ENCODE data around the gene ELAVL1.

Gene ELAVL1

DNA sequence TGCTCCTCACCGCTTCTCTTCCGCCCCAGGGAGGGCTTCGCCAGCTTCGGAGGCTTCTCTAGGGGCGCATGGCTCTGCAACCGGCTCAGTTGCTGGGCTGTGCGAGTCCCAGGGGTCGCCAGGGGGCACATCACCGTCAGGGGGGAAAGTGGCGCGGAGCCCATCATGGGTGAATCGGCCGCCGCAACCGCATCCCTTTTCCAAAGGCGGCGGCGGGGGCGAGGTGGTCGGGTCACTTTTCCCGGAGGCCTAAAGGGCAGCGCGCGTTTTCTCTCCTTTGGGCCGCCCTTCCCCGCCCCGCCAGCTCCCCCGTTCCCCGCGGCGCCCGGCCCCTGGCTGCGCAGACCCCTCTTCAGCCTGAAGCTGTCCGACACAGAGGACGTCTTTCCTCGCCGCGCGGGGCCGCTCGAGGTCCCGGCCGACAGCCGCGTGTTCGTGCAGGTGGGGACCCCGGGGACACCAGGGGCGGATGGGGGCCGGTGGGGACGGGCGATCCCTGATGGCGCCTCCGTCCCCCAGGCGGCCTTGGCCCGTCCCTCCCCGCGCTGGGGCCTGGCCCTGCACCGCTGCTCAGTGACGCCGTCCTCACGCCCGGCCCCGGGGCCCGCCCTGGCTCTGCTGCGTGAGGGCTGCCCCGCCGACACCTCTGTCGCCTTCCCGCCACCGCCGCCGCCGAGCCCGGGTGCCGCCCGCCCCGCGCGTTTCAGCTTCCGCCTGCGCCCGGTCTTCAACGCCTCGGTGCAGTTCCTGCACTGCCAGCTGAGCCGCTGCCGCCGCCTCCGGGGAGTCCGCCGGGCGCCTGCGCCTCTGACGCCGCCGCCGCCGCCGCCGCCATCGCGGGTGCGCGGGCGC lies 89.1 kb downstream of the ELAVL1 start:
- FAIRE-seq, result no peak
- DNase-seq (ENCODE audit: insufficient read length, low spot score), result no peak

DNA sequence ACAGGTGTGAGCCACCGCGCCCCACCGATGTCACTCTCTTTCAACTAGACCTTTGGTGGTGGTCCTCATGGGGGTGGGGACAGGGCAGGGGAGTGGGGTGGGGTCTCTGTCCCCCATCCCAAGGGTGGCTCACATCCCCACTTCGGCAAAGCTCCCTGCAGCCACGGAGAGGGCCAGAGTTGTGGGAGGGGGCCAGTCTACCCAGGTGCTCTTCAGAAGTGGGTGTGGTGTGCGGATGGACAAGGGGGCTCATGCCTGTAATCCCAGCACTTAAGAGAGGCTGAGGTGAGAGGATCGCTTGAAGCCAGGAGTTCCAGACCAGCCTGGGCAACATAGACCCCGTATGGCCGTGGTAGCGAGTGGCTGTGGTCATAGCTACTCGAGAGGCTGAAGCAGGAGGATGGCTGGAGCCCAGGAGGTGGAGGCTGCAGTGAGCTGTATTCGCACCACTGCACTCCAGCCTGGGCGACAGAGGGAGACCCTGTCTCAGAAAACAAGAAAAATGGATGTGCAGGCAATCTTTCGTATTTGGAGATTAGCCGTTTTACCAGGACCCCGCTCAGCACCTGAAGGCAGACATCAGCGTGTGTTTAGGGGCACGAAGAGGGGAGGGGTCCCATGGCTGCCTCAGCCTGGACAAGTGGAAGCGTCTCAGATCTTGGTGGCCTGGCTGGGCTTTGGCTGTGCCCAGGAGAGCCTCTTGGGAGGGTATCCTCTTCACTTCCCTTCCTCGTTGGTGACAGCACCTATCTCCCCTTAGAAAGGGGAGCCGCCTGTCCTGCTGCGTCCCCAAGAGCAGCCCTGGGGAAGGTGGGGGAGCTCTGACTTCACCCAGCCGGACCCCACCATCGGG lies 90.0 kb downstream of the ELAVL1 start:
- FAIRE-seq, result no peak
- TF ChIP-seq, protein P1, sequence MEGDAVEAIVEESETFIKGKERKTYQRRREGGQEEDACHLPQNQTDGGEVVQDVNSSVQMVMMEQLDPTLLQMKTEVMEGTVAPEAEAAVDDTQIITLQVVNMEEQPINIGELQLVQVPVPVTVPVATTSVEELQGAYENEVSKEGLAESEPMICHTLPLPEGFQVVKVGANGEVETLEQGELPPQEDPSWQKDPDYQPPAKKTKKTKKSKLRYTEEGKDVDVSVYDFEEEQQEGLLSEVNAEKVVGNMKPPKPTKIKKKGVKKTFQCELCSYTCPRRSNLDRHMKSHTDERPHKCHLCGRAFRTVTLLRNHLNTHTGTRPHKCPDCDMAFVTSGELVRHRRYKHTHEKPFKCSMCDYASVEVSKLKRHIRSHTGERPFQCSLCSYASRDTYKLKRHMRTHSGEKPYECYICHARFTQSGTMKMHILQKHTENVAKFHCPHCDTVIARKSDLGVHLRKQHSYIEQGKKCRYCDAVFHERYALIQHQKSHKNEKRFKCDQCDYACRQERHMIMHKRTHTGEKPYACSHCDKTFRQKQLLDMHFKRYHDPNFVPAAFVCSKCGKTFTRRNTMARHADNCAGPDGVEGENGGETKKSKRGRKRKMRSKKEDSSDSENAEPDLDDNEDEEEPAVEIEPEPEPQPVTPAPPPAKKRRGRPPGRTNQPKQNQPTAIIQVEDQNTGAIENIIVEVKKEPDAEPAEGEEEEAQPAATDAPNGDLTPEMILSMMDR (IDR thresholded peaks at IDR 0.05; ENCODE audit: insufficient read depth, missing control alignments), result no peak

More for the DNA sequence above, 89.1 kb downstream of the ELAVL1 start:
- TF ChIP-seq, protein P1 (IDR thresholded peaks at IDR 0.05; ENCODE audit: insufficient read depth, missing control alignments), result no peak

DNA sequence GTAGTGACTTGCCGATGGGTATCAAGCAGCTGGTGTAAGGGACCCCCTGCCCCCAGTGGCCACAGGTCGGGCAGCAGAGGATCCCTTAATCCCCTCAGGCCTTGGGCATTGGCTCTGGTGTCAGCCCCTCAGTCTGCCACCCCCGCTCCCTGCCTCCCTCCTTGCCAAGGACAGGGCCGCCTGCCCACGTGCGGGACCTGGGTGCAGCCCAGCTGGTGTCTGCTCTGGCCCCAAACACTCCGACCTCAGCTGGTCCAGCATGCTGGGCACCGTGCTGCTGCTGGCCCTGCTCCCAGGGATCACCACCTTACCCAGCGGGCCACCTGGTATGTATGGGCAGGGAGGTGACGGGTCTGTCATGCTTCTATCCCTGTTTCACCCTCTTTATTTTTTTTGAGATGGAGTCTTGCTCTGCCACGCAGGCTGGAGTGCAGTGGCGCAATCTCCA lies 90.8 kb downstream of the ELAVL1 start, which contains the start of gene TGFBR3L:
TSS of gene TGFBR3L (plus strand) at position 233 of the 448 bp plus-strand sequence.
- no peak for DNase-seq (ENCODE audit: insufficient read length, low spot score)
- TF ChIP-seq, protein P1 (IDR thresholded peaks at IDR 0.05; ENCODE audit: insufficient read depth, missing control alignments), result no peak
- FAIRE-seq, result no peak

More for the DNA sequence above, 90.0 kb downstream of the ELAVL1 start:
- DNase-seq (ENCODE audit: insufficient read length, low spot score), result no peak

DNA sequence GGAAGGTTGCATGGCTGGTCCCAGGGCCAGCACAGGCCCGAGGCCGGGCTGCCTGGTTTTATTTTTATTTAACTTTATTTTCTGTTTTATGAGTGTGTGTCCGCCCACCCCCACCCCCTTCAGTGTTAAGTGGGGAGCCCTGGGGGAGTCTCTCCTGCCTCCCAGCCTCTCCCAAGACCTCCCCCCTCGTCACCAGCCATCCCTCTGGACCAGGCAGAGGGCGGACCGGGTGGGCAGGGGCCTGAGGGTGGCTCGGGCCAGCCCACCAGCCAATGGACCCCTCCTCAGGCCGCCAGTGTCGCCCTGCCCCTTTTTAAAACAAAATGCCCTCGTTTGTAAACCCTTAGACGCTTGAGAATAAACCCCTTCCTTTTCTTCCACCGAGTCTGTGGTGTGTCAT lies 91.3 kb downstream of the ELAVL1 start:
- TF ChIP-seq, protein P1 (IDR thresholded peaks at IDR 0.05; ENCODE audit: insufficient read depth, missing control alignments), result no peak
- no peak for DNase-seq (ENCODE audit: insufficient read length, low spot score)
- no peak for FAIRE-seq

DNA sequence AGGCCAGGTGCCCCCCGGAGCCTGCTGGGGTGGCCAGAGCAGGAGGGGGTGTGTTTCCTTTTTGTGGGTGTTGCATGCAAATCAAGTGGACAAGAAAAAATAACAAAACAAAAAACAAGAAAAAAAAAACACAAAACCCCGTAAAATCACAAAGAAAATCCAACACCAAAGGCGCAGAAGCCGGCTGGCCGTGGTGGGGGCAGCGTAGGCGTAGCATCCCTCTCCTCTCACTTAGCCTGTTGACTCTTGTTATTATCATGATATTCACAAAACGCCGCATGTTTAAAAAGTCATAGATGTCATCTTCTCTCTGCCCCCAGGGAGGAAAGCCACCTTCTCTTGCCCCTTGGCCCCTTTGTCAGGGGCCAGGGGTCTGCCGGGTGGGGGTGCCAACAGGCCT lies 91.8 kb downstream of the ELAVL1 start:
- TF ChIP-seq, protein P1 (IDR thresholded peaks at IDR 0.05; ENCODE audit: insufficient read depth, missing control alignments), result no peak
- DNase-seq (ENCODE audit: insufficient read length, low spot score) (no peak), FAIRE-seq (no peak)

DNA sequence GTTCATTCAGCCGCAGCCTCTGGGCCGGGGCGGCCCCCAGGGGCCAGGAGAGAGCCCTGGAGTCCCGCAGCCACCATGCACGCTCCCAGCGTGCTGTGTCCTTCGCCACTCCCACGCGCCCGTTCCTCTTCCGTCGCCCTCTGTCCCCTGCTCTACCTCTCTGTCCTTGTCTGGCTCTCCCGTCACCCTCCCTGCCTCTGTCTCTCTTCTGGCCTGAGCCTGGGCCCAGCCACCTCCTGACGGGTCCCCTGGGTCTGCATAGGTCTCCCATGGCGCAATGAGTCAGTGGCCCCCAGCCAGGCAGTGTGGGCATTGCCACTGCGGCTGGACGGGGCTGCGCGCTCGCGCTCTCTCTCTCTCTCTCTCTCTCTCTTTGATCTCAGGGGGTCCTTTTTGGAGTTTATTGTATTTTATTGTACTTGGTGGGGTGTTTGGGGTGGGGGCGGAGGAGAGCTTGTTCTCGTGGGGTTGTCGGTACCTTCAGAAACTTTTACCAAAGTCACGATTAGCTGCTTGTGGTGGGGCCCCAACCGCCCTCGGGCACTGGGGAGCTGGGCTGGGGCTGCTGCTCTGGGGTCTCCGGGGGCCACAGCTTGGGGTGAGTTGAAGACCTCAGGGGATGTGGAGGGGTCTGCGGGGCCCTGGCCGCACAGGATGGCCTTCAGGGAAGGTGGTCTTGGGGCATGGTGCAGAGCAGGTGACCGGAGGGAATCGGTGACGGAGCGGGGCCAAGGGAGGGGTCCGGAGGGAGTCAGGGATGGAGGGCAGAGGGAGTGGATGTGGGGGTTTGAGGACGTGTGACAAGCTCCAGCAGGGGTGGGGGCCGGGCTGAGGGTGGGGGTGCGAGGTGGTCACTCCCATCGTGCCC lies 92.5 kb downstream of the ELAVL1 start:
- TF ChIP-seq, protein P1 (IDR thresholded peaks at IDR 0.05; ENCODE audit: insufficient read depth, missing control alignments), result no peak
- FAIRE-seq (no peak), DNase-seq (ENCODE audit: insufficient read length, low spot score) (no peak)
